Astrocyte (in vitro differentiated cells and primary cell): ENCODE measurements around the gene COL16A1.

Source experiments
- EZH2 ChIP-seq: IDR thresholded peaks from 2 replicates; pipeline ENCODE4 v1.6.1; 2012; ENCODE audit warnings: mild to moderate bottlenecking, low read length, inconsistent platforms; ENCODE audit not compliant: insufficient read depth
- TF ChIP-seq, protein P1 (sequence below): IDR thresholded peaks from 2 replicates; pipeline ENCODE4 v1.5.1; 2011; ENCODE audit warnings: low read depth, mild to moderate bottlenecking, inconsistent platforms, low read length, moderate library complexity; ENCODE audit not compliant: insufficient read depth

DNA sequence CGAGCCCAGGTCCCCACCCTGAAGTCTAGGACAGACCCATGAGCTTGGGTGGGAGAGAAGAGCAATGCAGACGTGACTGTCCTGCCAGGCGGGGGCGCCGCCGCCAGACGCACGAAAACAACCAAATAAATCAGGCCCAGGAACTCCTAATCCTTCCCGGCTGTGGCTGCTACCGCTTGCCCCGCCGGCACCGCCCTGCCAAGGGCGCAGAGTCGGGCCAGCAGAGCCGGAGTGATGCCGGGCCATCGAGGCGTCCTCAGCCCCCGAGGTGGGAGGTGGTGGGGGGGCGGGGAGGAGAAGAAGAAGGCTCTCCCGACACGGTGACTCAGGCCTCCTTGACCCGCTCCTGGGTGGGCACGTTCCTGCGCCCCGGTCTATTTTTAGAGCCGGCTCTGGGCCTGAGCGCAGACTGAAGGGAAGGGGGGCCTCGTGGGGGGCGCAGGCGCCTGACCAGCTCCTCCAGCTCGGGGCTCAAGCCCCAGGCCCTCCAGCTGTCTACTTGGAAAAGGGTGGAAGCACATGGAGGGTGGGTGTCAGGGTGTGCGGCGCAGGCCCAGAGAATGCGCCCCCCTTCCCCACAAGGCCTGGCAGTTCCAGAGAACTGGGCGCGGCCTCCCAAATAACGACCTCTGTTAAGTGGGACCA lies 10.7 kb upstream of the COL16A1 start:
- TF ChIP-seq, protein P1, sequence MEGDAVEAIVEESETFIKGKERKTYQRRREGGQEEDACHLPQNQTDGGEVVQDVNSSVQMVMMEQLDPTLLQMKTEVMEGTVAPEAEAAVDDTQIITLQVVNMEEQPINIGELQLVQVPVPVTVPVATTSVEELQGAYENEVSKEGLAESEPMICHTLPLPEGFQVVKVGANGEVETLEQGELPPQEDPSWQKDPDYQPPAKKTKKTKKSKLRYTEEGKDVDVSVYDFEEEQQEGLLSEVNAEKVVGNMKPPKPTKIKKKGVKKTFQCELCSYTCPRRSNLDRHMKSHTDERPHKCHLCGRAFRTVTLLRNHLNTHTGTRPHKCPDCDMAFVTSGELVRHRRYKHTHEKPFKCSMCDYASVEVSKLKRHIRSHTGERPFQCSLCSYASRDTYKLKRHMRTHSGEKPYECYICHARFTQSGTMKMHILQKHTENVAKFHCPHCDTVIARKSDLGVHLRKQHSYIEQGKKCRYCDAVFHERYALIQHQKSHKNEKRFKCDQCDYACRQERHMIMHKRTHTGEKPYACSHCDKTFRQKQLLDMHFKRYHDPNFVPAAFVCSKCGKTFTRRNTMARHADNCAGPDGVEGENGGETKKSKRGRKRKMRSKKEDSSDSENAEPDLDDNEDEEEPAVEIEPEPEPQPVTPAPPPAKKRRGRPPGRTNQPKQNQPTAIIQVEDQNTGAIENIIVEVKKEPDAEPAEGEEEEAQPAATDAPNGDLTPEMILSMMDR = peak; percentile 25
- TF ChIP-seq EZH2 = no peak
